ENCODE measurements around the gene EDA2R. TPM values are rescaled to one million over a fixed set of nuclear protein-coding genes. Genes with fewer than 3 reads are reported as not detected.

EDA2R gene
- polyA plus RNA-seq, 1 experiment = 30.9 TPM

DNA sequence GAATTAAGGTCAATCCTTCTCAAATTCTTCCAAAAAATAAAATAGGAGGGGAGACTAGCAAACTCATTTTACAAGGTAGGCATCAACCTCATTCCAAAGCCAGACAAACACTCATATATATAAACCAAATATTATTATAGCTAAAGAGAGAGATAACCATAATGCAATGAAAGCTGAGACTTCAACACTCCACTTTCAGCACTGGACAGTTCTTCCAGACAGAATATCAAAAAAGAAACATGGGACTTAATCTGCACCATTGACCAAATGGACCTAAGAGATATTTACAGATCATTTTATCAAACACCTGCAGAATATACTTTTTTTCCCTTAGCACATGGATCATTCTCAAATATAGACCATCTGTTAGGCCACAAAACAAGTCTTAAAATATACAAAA, 15.5 kb upstream of the EDA2R start:
- POLR2A ChIA-PET = interaction anchor here (0.8 kb wide), 1 partner anchor 15 kb away, joined by 3 read pairs; the partner anchor contains the start of gene EDA2R
- H3K9me3 ChIP-seq (ENCODE audit: control insufficient read depth, insufficient read depth, low read length) = no peaks in the 10 kb centered on the region
- H3K27me3 ChIP-seq (ENCODE audit: control insufficient read depth, insufficient read depth, low read length) = no peaks in the 10 kb centered on the region
- no peak overlapping the region for H3K27ac ChIP-seq (ENCODE audit: low read depth, low read length)
- no peak for DNase-seq (ENCODE audit: low read depth, low spot score)
- CTCF ChIA-PET = no interaction called here
- H3K4me3 ChIP-seq (ENCODE audit: low read depth, low read length) = no peak overlapping the region
- TF ChIP-seq, protein P1, sequence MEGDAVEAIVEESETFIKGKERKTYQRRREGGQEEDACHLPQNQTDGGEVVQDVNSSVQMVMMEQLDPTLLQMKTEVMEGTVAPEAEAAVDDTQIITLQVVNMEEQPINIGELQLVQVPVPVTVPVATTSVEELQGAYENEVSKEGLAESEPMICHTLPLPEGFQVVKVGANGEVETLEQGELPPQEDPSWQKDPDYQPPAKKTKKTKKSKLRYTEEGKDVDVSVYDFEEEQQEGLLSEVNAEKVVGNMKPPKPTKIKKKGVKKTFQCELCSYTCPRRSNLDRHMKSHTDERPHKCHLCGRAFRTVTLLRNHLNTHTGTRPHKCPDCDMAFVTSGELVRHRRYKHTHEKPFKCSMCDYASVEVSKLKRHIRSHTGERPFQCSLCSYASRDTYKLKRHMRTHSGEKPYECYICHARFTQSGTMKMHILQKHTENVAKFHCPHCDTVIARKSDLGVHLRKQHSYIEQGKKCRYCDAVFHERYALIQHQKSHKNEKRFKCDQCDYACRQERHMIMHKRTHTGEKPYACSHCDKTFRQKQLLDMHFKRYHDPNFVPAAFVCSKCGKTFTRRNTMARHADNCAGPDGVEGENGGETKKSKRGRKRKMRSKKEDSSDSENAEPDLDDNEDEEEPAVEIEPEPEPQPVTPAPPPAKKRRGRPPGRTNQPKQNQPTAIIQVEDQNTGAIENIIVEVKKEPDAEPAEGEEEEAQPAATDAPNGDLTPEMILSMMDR (IDR thresholded peaks at IDR 0.05; ENCODE audit: low read depth, low read length) = no peak

DNA sequence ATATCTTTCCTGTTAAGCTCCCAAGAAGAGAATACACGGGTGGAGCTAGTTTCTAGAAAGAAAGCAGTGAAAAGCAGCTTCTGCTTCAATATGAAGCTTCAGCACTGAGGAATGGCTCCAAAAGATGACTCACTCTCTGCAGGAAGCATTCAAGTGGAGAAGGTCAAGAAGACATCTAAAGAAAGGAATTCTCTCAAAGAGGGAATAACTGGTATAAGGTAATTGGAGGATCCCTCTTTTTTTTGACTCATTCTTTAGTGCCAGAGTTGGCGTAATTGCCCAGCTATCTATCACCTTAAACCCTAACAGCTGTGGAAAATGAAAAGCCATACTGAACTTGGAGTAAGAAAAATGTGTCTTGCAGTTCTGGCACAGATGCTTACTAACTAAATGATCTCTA, 3.5 kb downstream of the EDA2R start:
- Histone ChIP-seq H3K4me3 (ENCODE audit: low read depth, low read length) (no peak overlapping the region), H3K27me3 (ENCODE audit: control insufficient read depth, insufficient read depth, low read length) (no peaks in the 10 kb centered on the region), H3K27ac (ENCODE audit: low read depth, low read length) (no peak overlapping the region), H3K9me3 (ENCODE audit: control insufficient read depth, insufficient read depth, low read length) (no peaks in the 10 kb centered on the region)
- TF ChIP-seq, protein P1 (IDR thresholded peaks at IDR 0.05; ENCODE audit: low read depth, low read length) = no peak
- ChIA-PET CTCF (no interaction called here), POLR2A (no interaction called here)
- peak; percentile 71 for DNase-seq (ENCODE audit: low read depth, low spot score)

DNA sequence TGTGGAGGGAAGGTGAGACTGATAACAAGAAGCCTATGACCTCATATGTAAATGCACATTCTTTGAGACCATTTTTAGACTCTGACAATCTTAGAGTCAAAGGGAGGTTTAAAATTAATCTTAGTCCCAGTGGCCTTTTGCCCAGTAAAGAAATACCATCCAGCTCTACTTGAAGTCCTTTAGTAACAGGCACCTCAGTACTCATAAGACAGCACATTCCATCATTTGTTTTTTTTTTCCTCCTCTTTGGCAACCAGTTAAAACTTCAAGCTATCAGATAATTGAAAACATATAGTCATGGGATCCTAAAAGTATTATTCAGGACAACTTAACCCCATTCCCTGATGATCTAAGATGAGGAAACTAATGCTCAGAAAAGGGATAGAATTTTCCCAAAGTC, 4.6 kb downstream of the EDA2R start:
- Histone ChIP-seq H3K9me3 (ENCODE audit: control insufficient read depth, insufficient read depth, low read length) (no peaks in the 10 kb centered on the region), H3K4me3 (ENCODE audit: low read depth, low read length) (no peak overlapping the region), H3K27me3 (ENCODE audit: control insufficient read depth, insufficient read depth, low read length) (no peaks in the 10 kb centered on the region), H3K27ac (ENCODE audit: low read depth, low read length) (peak overlapping the region; percentile 21)
- POLR2A ChIA-PET = interaction anchor here (0.5 to 0.6 kb wide), 2 partner anchors 97 to 1095 kb away, joined by 4 to 5 read pairs; no protein-coding TSS in a partner anchor
- TF ChIP-seq, protein P1 (IDR thresholded peaks at IDR 0.05; ENCODE audit: low read depth, low read length) = no peak
- no peak for DNase-seq (ENCODE audit: low read depth, low spot score)
- CTCF ChIA-PET = no interaction called here

DNA sequence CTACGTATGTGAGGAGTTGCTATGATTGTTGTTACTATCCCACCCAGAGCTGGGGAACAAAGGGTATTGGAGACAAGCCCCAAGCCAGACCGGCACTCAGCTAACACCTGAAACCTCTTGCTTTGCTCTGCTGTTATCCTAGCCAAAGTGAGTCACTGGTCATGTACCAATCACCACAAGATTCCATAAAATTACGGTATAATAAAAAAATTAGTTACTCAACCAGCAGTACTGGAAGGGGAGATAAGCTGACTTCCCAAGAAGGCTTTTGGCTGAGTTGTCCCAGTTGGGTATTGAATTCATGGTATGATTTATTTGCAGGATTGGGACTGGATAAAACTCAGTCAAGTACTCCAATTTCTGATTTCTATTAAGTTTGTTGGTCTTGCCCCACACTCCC, 5.3 kb downstream of the EDA2R start:
- ChIA-PET CTCF (no interaction called here), POLR2A (no interaction called here)

DNA sequence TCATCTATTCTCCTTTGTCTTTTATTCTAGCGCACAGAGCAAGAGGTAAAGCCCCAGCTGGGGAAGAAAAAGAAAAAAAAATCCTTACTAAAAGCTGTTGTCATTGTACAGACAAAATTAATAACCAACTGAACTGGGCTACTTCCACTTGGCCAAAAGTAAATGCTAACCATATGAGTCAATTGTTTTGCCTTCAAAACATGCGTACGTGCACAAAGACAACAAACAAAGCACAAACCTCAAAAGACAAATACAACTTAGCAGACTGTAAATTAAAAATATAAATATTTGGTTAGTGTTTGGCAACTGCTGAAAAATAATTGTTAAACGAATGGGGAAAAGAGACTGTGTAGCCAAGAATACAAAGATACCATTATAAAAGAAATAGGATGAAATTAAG, 5.9 kb downstream of the EDA2R start:
- H3K4me3 ChIP-seq (ENCODE audit: low read depth, low read length) = no peak overlapping the region

More for the DNA sequence above, 5.3 kb downstream of the EDA2R start:
- no peak for DNase-seq (ENCODE audit: low read depth, low spot score)
- no peaks in the 10 kb centered on the region for H3K27me3 ChIP-seq (ENCODE audit: control insufficient read depth, insufficient read depth, low read length)
- no peaks in the 10 kb centered on the region for H3K9me3 ChIP-seq (ENCODE audit: control insufficient read depth, insufficient read depth, low read length)
- peak overlapping the region; percentile 65 for H3K27ac ChIP-seq (ENCODE audit: low read depth, low read length)
- H3K4me3 ChIP-seq (ENCODE audit: low read depth, low read length) = peak overlapping the region; percentile 18; the same call in 1 of the 2 replicates
- TF ChIP-seq, protein P1 (IDR thresholded peaks at IDR 0.05; ENCODE audit: low read depth, low read length) = no peak

More for the DNA sequence above, 5.9 kb downstream of the EDA2R start:
- Histone ChIP-seq H3K27ac (ENCODE audit: low read depth, low read length) (peak overlapping the region; percentile 57), H3K9me3 (ENCODE audit: control insufficient read depth, insufficient read depth, low read length) (no peaks in the 10 kb centered on the region), H3K27me3 (ENCODE audit: control insufficient read depth, insufficient read depth, low read length) (no peaks in the 10 kb centered on the region)
- ChIA-PET POLR2A (no interaction called here), CTCF (no interaction called here)
- TF ChIP-seq, protein P1 (IDR thresholded peaks at IDR 0.05; ENCODE audit: low read depth, low read length) = no peak
- no peak for DNase-seq (ENCODE audit: low read depth, low spot score)
